ENCODE measurements around the gene IL1RAPL2. TPM values are rescaled to one million over a fixed set of nuclear protein-coding genes. Genes with fewer than 3 reads are reported as not detected.

Gene IL1RAPL2
- total and polyA plus RNA-seq, 11 donors: 0.08 to 0.16 (median 0.10) TPM; not detected in 8

DNA sequence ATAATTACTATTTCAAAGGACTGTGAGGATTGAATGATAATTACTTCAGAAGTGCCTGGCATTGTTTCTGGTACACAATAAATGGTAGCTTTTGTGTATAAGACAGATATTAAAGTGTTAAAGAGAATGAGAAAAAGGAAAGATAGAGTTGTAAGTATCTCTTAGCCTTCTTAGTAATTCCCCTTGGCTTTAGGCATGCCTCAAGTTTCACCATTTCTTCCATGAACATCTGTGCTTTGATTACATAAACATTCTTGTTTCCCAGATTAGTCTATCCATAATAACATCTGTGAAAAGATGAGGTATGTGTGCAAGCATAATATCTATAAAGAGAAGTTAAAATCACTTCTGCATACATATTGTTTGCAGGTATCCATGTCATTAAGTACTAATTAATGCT, 885.4 kb downstream of the IL1RAPL2 start:
- intact Hi-C loops (cut with DNase I): no loop called here
- TF ChIP-seq, protein P1, sequence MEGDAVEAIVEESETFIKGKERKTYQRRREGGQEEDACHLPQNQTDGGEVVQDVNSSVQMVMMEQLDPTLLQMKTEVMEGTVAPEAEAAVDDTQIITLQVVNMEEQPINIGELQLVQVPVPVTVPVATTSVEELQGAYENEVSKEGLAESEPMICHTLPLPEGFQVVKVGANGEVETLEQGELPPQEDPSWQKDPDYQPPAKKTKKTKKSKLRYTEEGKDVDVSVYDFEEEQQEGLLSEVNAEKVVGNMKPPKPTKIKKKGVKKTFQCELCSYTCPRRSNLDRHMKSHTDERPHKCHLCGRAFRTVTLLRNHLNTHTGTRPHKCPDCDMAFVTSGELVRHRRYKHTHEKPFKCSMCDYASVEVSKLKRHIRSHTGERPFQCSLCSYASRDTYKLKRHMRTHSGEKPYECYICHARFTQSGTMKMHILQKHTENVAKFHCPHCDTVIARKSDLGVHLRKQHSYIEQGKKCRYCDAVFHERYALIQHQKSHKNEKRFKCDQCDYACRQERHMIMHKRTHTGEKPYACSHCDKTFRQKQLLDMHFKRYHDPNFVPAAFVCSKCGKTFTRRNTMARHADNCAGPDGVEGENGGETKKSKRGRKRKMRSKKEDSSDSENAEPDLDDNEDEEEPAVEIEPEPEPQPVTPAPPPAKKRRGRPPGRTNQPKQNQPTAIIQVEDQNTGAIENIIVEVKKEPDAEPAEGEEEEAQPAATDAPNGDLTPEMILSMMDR (IDR thresholded peaks at IDR 0.05): no peak
- TF ChIP-seq POLR2A (IDR thresholded peaks at IDR 0.05): no peak
- no peak for ATAC-seq

DNA sequence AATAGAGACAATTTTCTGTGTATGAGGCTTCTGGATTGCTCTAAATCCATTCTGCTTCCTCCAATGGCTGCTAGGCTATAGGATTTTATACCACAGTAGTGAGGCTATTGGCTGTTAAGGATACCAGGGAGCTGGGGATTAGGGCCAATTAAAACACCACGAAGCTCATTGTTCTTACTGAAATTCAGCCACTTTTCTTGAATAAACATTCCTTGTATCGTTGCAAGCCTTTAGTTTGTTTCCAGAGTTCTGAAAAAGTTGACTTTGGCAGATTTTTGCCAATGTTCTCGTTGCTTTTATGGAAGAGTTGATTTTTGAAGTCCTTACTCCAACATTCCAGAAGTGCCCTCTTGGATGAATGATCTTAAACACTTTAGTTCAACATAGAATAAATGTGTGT, 892.8 kb downstream of the IL1RAPL2 start:
- Histone ChIP-seq H3K4me1 (no peaks in the 10 kb centered on the region), H3K27me3 (peaks cover 0 to 3% (median 0%) of the 10 kb centered on the region in 9 donors), H3K36me3 (no peaks in the 10 kb centered on the region), H3K27ac (no peak overlapping the region), H3K4me3 (no peak overlapping the region), H3K9me3 (peaks cover 0 to 7% (median 0%) of the 10 kb centered on the region in 12 donors)
- WGBS, 4 donors: 39 to 59% (median 46%) methylated on average over 3 of the region's 3 CpGs
- DNase-seq: no peak
- no peak for ATAC-seq
- intact Hi-C loops (cut with DNase I): no loop called here
- TF ChIP-seq, protein P1 (IDR thresholded peaks at IDR 0.05): no peak
- no peak for TF ChIP-seq POLR2A (IDR thresholded peaks at IDR 0.05)

More for the DNA sequence above, 885.4 kb downstream of the IL1RAPL2 start:
- H3K4me3 ChIP-seq: no peak overlapping the region
- no peaks in the 10 kb centered on the region for H3K4me1 ChIP-seq
- H3K27me3 ChIP-seq: peaks cover 0 to 5% (median 0%) of the 10 kb centered on the region in 9 donors
- H3K36me3 ChIP-seq: no peaks in the 10 kb centered on the region
- H3K27ac ChIP-seq: no peak overlapping the region
- no peak for DNase-seq
- peaks cover 0 to 7% (median 0%) of the 10 kb centered on the region in 12 donors for H3K9me3 ChIP-seq

DNA sequence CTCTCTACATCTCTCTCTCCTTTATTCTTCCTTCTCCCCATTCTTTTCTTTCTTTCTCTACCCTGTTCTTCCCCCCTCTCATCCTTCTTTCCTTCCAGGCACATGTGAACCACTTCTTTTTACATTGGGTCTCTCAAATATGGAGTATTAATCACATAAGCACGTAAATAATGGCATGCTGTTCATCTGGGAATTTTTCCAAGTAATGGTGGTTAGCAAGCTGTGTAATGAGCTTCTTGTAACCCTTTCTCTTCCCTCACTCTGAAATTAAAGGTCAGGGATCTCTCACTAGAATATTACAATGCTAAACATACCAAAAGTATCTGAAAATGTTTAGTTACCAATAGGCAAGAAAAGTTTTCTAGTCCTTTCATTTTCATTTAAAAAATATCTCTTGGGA, 894.4 kb downstream of the IL1RAPL2 start:
- Histone ChIP-seq H3K4me1 (no peaks in the 10 kb centered on the region), H3K27me3 (peaks cover 0 to 3% (median 0%) of the 10 kb centered on the region in 9 donors), H3K27ac (no peak overlapping the region), H3K4me3 (no peak overlapping the region), H3K9me3 (peaks cover 0 to 5% (median 0%) of the 10 kb centered on the region in 12 donors), H3K36me3 (no peaks in the 10 kb centered on the region)
- intact Hi-C loops (cut with DNase I): no loop called here
- ATAC-seq (no peak), DNase-seq (no peak)
- no peak for TF ChIP-seq POLR2A (IDR thresholded peaks at IDR 0.05)
- TF ChIP-seq, protein P1 (IDR thresholded peaks at IDR 0.05): no peak
- WGBS, 4 donors: 7 to 18% (median 13%) methylated on average over 1 of the region's 1 CpG

DNA sequence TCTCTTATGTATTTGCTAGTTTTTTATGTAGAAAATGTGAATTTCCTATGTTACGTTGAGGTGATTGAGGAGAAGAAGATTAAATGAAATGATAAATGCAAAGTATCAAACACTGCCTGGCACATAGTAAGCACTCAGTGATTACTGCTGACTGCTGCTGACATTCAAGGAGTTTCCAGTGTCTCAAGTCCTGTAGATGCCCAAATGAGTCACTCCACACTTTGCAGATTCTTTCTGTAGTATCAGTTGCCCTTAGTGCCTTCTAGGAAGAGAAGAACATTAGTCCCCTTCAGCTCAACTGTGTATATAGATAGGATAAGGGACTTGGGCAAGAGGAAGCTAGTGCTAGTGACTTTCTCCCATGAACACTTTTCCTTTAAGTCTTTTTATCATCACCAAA, 895.0 kb downstream of the IL1RAPL2 start:
- H3K27me3 ChIP-seq: peaks cover 0 to 3% (median 0%) of the 10 kb centered on the region in 9 donors
- no peak overlapping the region for H3K27ac ChIP-seq
- no peaks in the 10 kb centered on the region for H3K4me1 ChIP-seq
- H3K36me3 ChIP-seq: no peaks in the 10 kb centered on the region
- no peak for TF ChIP-seq POLR2A (IDR thresholded peaks at IDR 0.05)
- TF ChIP-seq, protein P1 (IDR thresholded peaks at IDR 0.05): no peak
- H3K4me3 ChIP-seq: no peak overlapping the region
- intact Hi-C loops (cut with DNase I): no loop called here
- no peak for DNase-seq
- no peak for ATAC-seq
- no peaks in the 10 kb centered on the region for H3K9me3 ChIP-seq
- 76 to 83% (median 79%) methylated on average over 1 of the region's 1 CpG for WGBS, 4 donors

All from heart left ventricle (tissue), 16 donors.